Adrenal gland (tissue), 12 donors: ENCODE measurements around the gene TNKS2. TPM values are rescaled to one million over a fixed set of nuclear protein-coding genes. Genes with fewer than 3 reads are reported as not detected.

Experiments used
- DNase-seq, 7 donors: peaks; one replicate each; pipeline ENCODE4 v3.0.0-alpha.2; 2019 to 2020
- H3K27ac ChIP-seq, 5 donors: fragments of 200-600 bp; sonication (generic) in 4 of 5; 1 replicate in 3 of 5; 2 replicates in 2 of 5; pipeline versions ENCODE4 v1.5.1 to v1.8.0; 2016 to 2020; ENCODE audit warnings: mild to moderate bottlenecking in 1 of 5
- H3K27me3 ChIP-seq: fragments of 200-600 bp; 2 replicates; pipeline ENCODE4 v1.8.0; 2021
- H3K36me3 ChIP-seq, 2 donors: fragments of 200-600 bp; replicated peaks in 1 of 2; 1 replicate in 1 of 2; 2 replicates in 1 of 2; pipeline versions ENCODE4 v1.5.1 to v1.8.0; 2018 to 2022
- H3K4me1 ChIP-seq, 2 donors: fragments of 200-600 bp; replicated peaks in 1 of 2; 1 replicate in 1 of 2; 2 replicates in 1 of 2; pipeline versions ENCODE4 v1.5.1 to v1.8.0; 2018 to 2021
- H3K4me3 ChIP-seq, 4 donors: fragments of 200-600 bp; sonication (generic) in 3 of 4; one replicate each; pipeline ENCODE4 v1.5.1; 2016 to 2018
- H3K9me3 ChIP-seq, 3 donors: fragments of 200-600 bp; sonication (generic) in 1 of 3; replicated peaks in 1 of 3; 1 replicate in 2 of 3; 2 replicates in 1 of 3; pipeline versions ENCODE4 v1.5.1 to v1.8.0; 2016 to 2021
- POLR2A ChIP-seq, 2 donors: fragments of 450-650 bp; IDR thresholded peaks; one replicate each; pipeline ENCODE4 v1.6.1; 2017; ENCODE audit warnings: antibody characterized with exemption in 2 of 2, mild to moderate bottlenecking in 2 of 2, moderate library complexity in 1 of 2
- WGBS, 4 donors: extraction: QIAGEN DNeasy Blood & Tissue Kit in 2 of 4; methylation state at CpG; one replicate each; pipeline versions ENCODE4 v1.1.5 to v1.1.7; 2013 to 2017; 5-methylcytosine and 5-hydroxymethylcytosine counted together
- intact Hi-C, 2 donors: fragments of 100-400 bp; cut with DNase I; formaldehyde crosslinking; loops; one replicate each; pipeline versions ENCODE4 v1.14.1 to v1.15.0; 2022 to 2023
- polyA plus RNA-seq, 3 donors: library from polyadenylated mRNA; stranded (reverse); fragments of 200-250 nt in 2 of 3; fragments of 350-450 nt in 1 of 3; fragmentation: Illumina TruSeq in 1 of 3; extraction: RNeasy Lipid Tissue Mini Kit (QIAGEN cat#74804) in 1 of 3; gene quantifications; one replicate each; pipeline ENCODE4 v1.2.3, GENCODE V29; 2013 to 2014
- total RNA-seq, 9 donors: library from RNA; depleted of rRNA in 4 of 9; stranded (reverse); fragments of >200 nt in 4 of 9; fragments of 120-200 nt in 1 of 9; fragmentation: NEBNext Ultra II Directional in 1 of 9; extraction: Animal tissue kit (Norgen Biotek cat#: 25700) in 1 of 9; gene quantifications; one replicate each; pipeline versions ENCODE4 v1.1.0 to v1.2.4, GENCODE V29; 2013 to 2023
- TF ChIP-seq, protein P1 (sequence below), 6 experiments: fragments of 450-650 bp in 4 of 6; fragments of 200-600 bp in 2 of 6; sonication (generic) in 1 of 6; IDR thresholded peaks; 1 replicate in 5 of 6; 2 replicates in 1 of 6; pipeline versions ENCODE4 v1.5.1 to v1.8.0; 2016 to 2021; ENCODE audit warnings: antibody characterized with exemption in 6 of 6, mild to moderate bottlenecking in 2 of 6, moderate library complexity in 1 of 6
- donor health status: healthy with polysubstance abuse.
- donor health status: Bipolar disorder and iron deficiency.
- donor health status: DM: yes; HTN: yes; CAD: no.
- donor health status: DM: no; HTN: no; CAD: no.
- donor health status: DM: no; HTN: no; CAD: no.
- donor health status: DM: yes; HTN: yes; CAD: no.

Gene TNKS2
- total and polyA plus RNA-seq, 12 donors: 7.9 to 53.3 (median 33.2) TPM

DNA sequence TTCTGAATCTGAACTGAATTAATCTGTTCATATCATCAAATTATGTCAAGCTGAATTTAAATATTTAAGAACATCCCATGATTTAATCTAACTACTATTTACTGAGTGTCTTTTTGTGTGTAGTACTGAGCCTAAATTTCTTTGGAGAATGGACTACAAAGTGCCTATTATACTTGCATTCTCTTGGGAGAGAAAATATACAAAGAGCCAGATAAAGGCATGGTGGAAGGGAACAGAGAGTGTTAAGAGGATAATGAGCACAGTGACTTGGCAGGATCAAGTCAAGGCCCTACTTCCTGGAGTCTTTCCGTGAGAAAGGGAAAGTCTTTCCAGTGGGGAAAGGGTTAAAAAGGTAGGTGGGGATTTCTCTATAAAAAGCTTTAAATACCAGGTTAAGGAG lies 15.0 kb downstream of the TNKS2 start:
- WGBS, 4 donors: 63 to 90% (median 78%) methylated on average over 1 of the region's 1 CpG
- H3K36me3 ChIP-seq: peaks cover 0 to 22% of the 10 kb centered on the region in 2 donors
- TF ChIP-seq POLR2A (IDR thresholded peaks at IDR 0.05): no peak
- TF ChIP-seq, protein P1, sequence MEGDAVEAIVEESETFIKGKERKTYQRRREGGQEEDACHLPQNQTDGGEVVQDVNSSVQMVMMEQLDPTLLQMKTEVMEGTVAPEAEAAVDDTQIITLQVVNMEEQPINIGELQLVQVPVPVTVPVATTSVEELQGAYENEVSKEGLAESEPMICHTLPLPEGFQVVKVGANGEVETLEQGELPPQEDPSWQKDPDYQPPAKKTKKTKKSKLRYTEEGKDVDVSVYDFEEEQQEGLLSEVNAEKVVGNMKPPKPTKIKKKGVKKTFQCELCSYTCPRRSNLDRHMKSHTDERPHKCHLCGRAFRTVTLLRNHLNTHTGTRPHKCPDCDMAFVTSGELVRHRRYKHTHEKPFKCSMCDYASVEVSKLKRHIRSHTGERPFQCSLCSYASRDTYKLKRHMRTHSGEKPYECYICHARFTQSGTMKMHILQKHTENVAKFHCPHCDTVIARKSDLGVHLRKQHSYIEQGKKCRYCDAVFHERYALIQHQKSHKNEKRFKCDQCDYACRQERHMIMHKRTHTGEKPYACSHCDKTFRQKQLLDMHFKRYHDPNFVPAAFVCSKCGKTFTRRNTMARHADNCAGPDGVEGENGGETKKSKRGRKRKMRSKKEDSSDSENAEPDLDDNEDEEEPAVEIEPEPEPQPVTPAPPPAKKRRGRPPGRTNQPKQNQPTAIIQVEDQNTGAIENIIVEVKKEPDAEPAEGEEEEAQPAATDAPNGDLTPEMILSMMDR (IDR thresholded peaks at IDR 0.05): no peak
- no peaks in the 10 kb centered on the region for H3K27me3 ChIP-seq
- H3K27ac ChIP-seq: no peak overlapping the region
- no peak overlapping the region for H3K4me3 ChIP-seq
- intact Hi-C loops: no loop called here
- H3K4me1 ChIP-seq: no peaks in the 10 kb centered on the region
- no peak for DNase-seq
- H3K9me3 ChIP-seq: no peaks in the 10 kb centered on the region

DNA sequence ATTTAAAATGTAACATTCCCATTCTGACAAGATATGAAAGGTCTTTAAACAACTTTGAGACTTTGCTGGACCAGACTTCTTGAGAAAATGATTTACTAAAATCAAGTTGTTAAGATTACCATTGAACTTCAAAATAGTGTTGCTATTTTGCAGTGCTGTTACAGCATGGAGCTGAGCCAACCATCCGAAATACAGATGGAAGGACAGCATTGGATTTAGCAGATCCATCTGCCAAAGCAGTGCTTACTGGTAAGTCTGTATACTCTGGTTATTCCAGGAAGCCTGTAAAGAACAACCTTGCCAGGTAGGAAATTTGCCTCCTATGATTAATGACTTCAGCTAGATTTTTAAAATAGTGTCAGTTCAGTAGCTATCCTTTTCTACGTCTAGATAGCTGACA lies 18.8 kb downstream of the TNKS2 start:
- DNase-seq: no peak
- Histone ChIP-seq H3K27ac (no peak overlapping the region), H3K4me3 (no peak overlapping the region), H3K9me3 (no peaks in the 10 kb centered on the region), H3K27me3 (no peaks in the 10 kb centered on the region), H3K4me1 (no peaks in the 10 kb centered on the region), H3K36me3 (peaks cover 0 to 59% of the 10 kb centered on the region in 2 donors)
- intact Hi-C loops: no loop called here
- TF ChIP-seq, protein P1 (IDR thresholded peaks at IDR 0.05): no peak
- no peak for TF ChIP-seq POLR2A (IDR thresholded peaks at IDR 0.05)
- 49 to 67% (median 58%) methylated on average over 2 of the region's 2 CpGs for WGBS, 4 donors

GRCh38 chr10:91820144-91820543 lies 21.9 kb downstream of the TNKS2 start:
- peaks cover 0 to 76% of the 10 kb centered on the region in 2 donors for H3K36me3 ChIP-seq
- no peak overlapping the region for H3K27ac ChIP-seq
- intact Hi-C loops: no loop called here
- no peak overlapping the region for H3K4me3 ChIP-seq
- 76 to 91% (median 89%) methylated on average over 3 of the region's 3 CpGs for WGBS, 4 donors
- no peaks in the 10 kb centered on the region for H3K4me1 ChIP-seq
- H3K9me3 ChIP-seq: no peaks in the 10 kb centered on the region
- DNase-seq: no peak
- no peaks in the 10 kb centered on the region for H3K27me3 ChIP-seq
- TF ChIP-seq, protein P1 (IDR thresholded peaks at IDR 0.05): no peak
- TF ChIP-seq POLR2A (IDR thresholded peaks at IDR 0.05): no peak

DNA sequence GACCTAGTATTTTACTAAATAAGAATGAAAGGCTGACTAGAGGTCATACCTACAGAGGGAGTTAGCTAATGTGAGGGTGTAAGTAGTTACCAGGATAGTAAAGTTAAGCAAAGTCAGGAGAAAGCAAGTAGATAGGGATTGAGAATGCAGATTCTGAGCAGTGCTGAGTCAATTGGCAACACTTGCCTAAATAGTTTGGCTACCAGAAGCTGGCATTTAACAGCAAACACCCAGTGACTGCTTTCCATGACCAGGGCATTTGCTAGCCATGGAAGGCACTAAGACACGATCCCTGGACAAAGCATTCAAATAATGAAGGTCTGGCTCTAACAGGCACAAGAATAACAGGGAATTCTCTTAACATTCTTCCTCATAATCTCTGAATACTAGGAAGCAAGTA lies 25.9 kb downstream of the TNKS2 start:
- 94 to 100% (median 97%) methylated on average over 1 of the region's 1 CpG for WGBS, 4 donors

More for the DNA sequence above, 25.9 kb downstream of the TNKS2 start:
- Histone ChIP-seq H3K9me3 (no peaks in the 10 kb centered on the region), H3K4me1 (no peaks in the 10 kb centered on the region), H3K27ac (no peak overlapping the region), H3K4me3 (no peak overlapping the region), H3K27me3 (no peaks in the 10 kb centered on the region), H3K36me3 (peaks cover 0 to 83% of the 10 kb centered on the region in 2 donors)
- DNase-seq: no peak
- intact Hi-C loops: no loop called here
- TF ChIP-seq POLR2A (IDR thresholded peaks at IDR 0.05): no peak
- TF ChIP-seq, protein P1 (IDR thresholded peaks at IDR 0.05): no peak
